IMR-90 (cell line): Measurements from ENCODE around the gene HASPIN. TPM values are rescaled to one million over a fixed set of nuclear protein-coding genes. Genes with fewer than 3 reads are reported as not detected.

Experiments used
- ATAC-seq: fragments of 200-7000 bp; cut with Tn5 transposase; 2 replicates; pipeline ENCODE4 v1.9.1; 2020; ENCODE audit warnings: low read depth, mild to moderate bottlenecking, moderate library complexity
- BruUV-seq: library from RNA; stranded (reverse); fragments of 400-500 nt; replicated peaks from 2 replicates; lab custom pipeline; 2021; lab: Mats Ljungman, UMichigan
- CTCF ChIA-PET: fragments of 300-600 bp; formaldehyde crosslinking; extraction: SDS; loops from one replicate; lab custom pipeline; 2021; ENCODE audit warnings: antibody characterized with exemption; lab: Yijun Ruan, JAX
- POLR2A ChIA-PET: fragments of 300-600 bp; sonication (Branson Sonifier 250); formaldehyde crosslinking; loops from one replicate; lab custom pipeline; 2022; ENCODE audit warnings: antibody characterized with exemption; ENCODE audit not compliant: unreplicated experiment; lab: Charles Lee
- DNase-seq: peaks from one replicate; pipeline ENCODE4 v3.0.0; 2013
- H2AFZ ChIP-seq: replicated peaks from 2 replicates; pipeline ENCODE3; 2013; ENCODE audit warnings: low read length, mild to moderate bottlenecking; ENCODE audit not compliant: poor library complexity
- H2AK5ac ChIP-seq: 2 replicates; pipeline ENCODE4 v1.6.1; 2013; ENCODE audit warnings: low read depth, low read length, inconsistent platforms
- H2AK9ac ChIP-seq: replicated peaks from 2 replicates; pipeline ENCODE3; 2013; ENCODE audit warnings: mild to moderate bottlenecking, low read depth, low read length, moderate library complexity; ENCODE audit not compliant: poor library complexity
- H2BK120ac ChIP-seq: 2 replicates; pipeline ENCODE4 v1.6.1; 2013; ENCODE audit warnings: low read depth, low read length, inconsistent platforms
- H2BK15ac ChIP-seq: 3 replicates; pipeline ENCODE4 v1.6.1; 2013; ENCODE audit warnings: low read depth, low read length, inconsistent platforms
- H2BK20ac ChIP-seq: 2 replicates; pipeline ENCODE4 v1.6.1; 2013; ENCODE audit warnings: low read depth, mild to moderate bottlenecking, inconsistent platforms, low read length, moderate library complexity
- H2BK5ac ChIP-seq: 2 replicates; pipeline ENCODE4 v1.6.1; 2013; ENCODE audit warnings: mild to moderate bottlenecking, low read depth, low read length, inconsistent platforms; ENCODE audit not compliant: poor library complexity, severe bottlenecking
- H3K14ac ChIP-seq: replicated peaks from 2 replicates; pipeline ENCODE4 v1.6.1; 2013; ENCODE audit warnings: low read depth, low read length, inconsistent platforms
- H3K18ac ChIP-seq: 2 replicates; pipeline ENCODE4 v1.6.1; 2013; ENCODE audit warnings: low read depth, low read length, control low read depth
- H3K23ac ChIP-seq: 2 replicates; pipeline ENCODE4 v1.6.1; 2013; ENCODE audit warnings: low read depth, low read length, inconsistent platforms
- H3K27ac ChIP-seq: 2 replicates; pipeline ENCODE4 v1.5.1; 2013; ENCODE audit warnings: mild to moderate bottlenecking, control low read depth, low read length; ENCODE audit not compliant: insufficient read depth
- H3K27me3 ChIP-seq: 2 replicates; pipeline ENCODE4 v1.6.1; 2013; ENCODE audit warnings: low read length; ENCODE audit not compliant: control insufficient read depth, insufficient read depth
- H3K36me3 ChIP-seq: 2 replicates; pipeline ENCODE4 v1.6.1; 2013; ENCODE audit warnings: low read length, mixed read lengths; ENCODE audit not compliant: control insufficient read depth, insufficient read depth
- H3K4ac ChIP-seq: 2 replicates; pipeline ENCODE4 v1.6.1; 2013; ENCODE audit warnings: low read depth, low read length, inconsistent platforms
- H3K4me1 ChIP-seq: 2 replicates; pipeline ENCODE4 v1.6.1; 2013; ENCODE audit warnings: low read length, mixed read lengths; ENCODE audit not compliant: control insufficient read depth, insufficient read depth
- H3K4me2 ChIP-seq: 2 replicates; pipeline ENCODE4 v1.6.1; 2013; ENCODE audit warnings: low read depth, mild to moderate bottlenecking, control low read depth, low read length, moderate library complexity
- H3K4me3 ChIP-seq: 2 replicates; pipeline ENCODE4 v1.5.1; 2013; ENCODE audit warnings: low read depth, mild to moderate bottlenecking, control low read depth, low read length, moderate library complexity; ENCODE audit not compliant: insufficient read depth
- H3K56ac ChIP-seq: 2 replicates; pipeline ENCODE4 v1.6.1; 2013; ENCODE audit warnings: low read length, inconsistent platforms; ENCODE audit not compliant: insufficient read depth; ENCODE audit errors: extremely low read depth
- H3K79me1 ChIP-seq, 2 experiments: 2 replicates each; pipeline ENCODE4 v1.6.1; 2013; ENCODE audit warnings: low read length in 2 of 2, inconsistent platforms in 1 of 2, low read depth in 1 of 2
- H3K9ac ChIP-seq: 2 replicates; pipeline ENCODE4 v1.6.1; 2013; ENCODE audit warnings: low read depth, low read length, control low read depth
- H3K9me1 ChIP-seq: 2 replicates; pipeline ENCODE4 v1.6.1; 2013; ENCODE audit warnings: low read length, inconsistent platforms; ENCODE audit not compliant: insufficient read depth
- H3K9me3 ChIP-seq: 2 replicates; pipeline ENCODE4 v1.6.1; 2013; ENCODE audit warnings: low read length; ENCODE audit not compliant: control insufficient read depth, insufficient read depth
- H4K20me1 ChIP-seq: 2 replicates; pipeline ENCODE4 v1.6.1; 2013; ENCODE audit warnings: low read length, inconsistent platforms; ENCODE audit not compliant: insufficient read depth
- H4K5ac ChIP-seq: 2 replicates; pipeline ENCODE4 v1.6.1; 2013; ENCODE audit warnings: mild to moderate bottlenecking, low read depth, low read length, control low read depth
- H4K8ac ChIP-seq, 2 experiments: 2 replicates each; pipeline ENCODE4 v1.6.1; 2013; ENCODE audit warnings: low read depth in 2 of 2, low read length in 2 of 2, control low read depth in 1 of 2, inconsistent platforms in 1 of 2
- H4K91ac ChIP-seq: 2 replicates; pipeline ENCODE4 v1.6.1; 2013; ENCODE audit warnings: low read depth, low read length, inconsistent platforms; ENCODE audit not compliant: insufficient read depth
- BHLHE40 ChIP-seq: fragments of 150-350 bp; IDR thresholded peaks from 2 replicates; pipeline ENCODE4 v1.6.1; 2016; ENCODE audit warnings: mild to moderate bottlenecking, low read depth, low read length
- CEBPB ChIP-seq: IDR thresholded peaks from 2 replicates; pipeline ENCODE4 v1.6.1; 2012; ENCODE audit warnings: low read depth, low read length, improper control_type of control experiment
- CHD1 ChIP-seq: IDR thresholded peaks from 2 replicates; pipeline ENCODE4 v1.6.1; 2012; ENCODE audit warnings: low read depth, low read length, improper control_type of control experiment
- FOS ChIP-seq: fragments of 150-350 bp; IDR thresholded peaks from 2 replicates; pipeline ENCODE4 v1.6.1; 2016; ENCODE audit warnings: low read depth, low read length
- MAFK ChIP-seq: IDR thresholded peaks from 2 replicates; pipeline ENCODE4 v1.6.1; 2012; ENCODE audit warnings: low read depth, low read length, improper control_type of control experiment
- MAZ ChIP-seq: IDR thresholded peaks from 2 replicates; pipeline ENCODE4 v1.6.1; 2012; ENCODE audit warnings: low read depth, mild to moderate bottlenecking, low read length, improper control_type of control experiment, moderate library complexity, borderline replicate concordance
- MXI1 ChIP-seq: IDR thresholded peaks from 2 replicates; pipeline ENCODE4 v1.6.1; 2012; ENCODE audit warnings: low read depth, mild to moderate bottlenecking, low read length, moderate library complexity, borderline replicate concordance
- NFE2L2 ChIP-seq: fragments of 150-350 bp; IDR thresholded peaks from 2 replicates; pipeline ENCODE4 v1.6.1; 2016; ENCODE audit warnings: low read depth, mild to moderate bottlenecking, low read length
- POLR2A ChIP-seq: IDR thresholded peaks from 2 replicates; pipeline ENCODE4 v1.6.1; 2012; ENCODE audit warnings: mild to moderate bottlenecking, low read depth, low read length
- RCOR1 ChIP-seq: IDR thresholded peaks from 2 replicates; pipeline ENCODE4 v1.6.1; 2012; ENCODE audit warnings: mild to moderate bottlenecking, low read length, improper control_type of control experiment; ENCODE audit not compliant: insufficient replicate concordance
- SMC3 ChIP-seq: fragments of 150-350 bp; IDR thresholded peaks from 2 replicates; pipeline ENCODE4 v1.6.1; 2016; ENCODE audit warnings: low read depth, mild to moderate bottlenecking, antibody characterized with exemption, low read length, moderate library complexity
- WGBS, 2 experiments: methylation state at CpG; one replicate each; pipeline versions ENCODE4 v1.1.5 to v1.1.7; 2013; ENCODE audit warnings: missing lambda C conversion rate in 2 of 2; ENCODE audit not compliant: insufficient read length in 1 of 2; ENCODE audit errors: extremely low coverage in 2 of 2; 5-methylcytosine and 5-hydroxymethylcytosine counted together
- dilution Hi-C: fragments of 300-500 bp; cut with HindIII; formaldehyde crosslinking; loops from one replicate; pipeline ENCODE4 v1.14.3; 2018; ENCODE audit warnings: low sequenced_read_pairs; ENCODE audit not compliant: unreplicated experiment
- in situ Hi-C: fragments of 300-500 bp; cut with MboI; formaldehyde crosslinking; loops from 3 replicates; pipeline ENCODE4 v1.14.3; 2019; ENCODE audit warnings: low sequenced_read_pairs, inconsistent platforms, mixed read lengths
- intact Hi-C: fragments of 100-400 bp; cut with micrococcal nuclease; formaldehyde crosslinking; loops from 2 replicates; pipeline ENCODE4 v1.10.0; 2022
- polyA plus RNA-seq, 3 experiments: library from polyadenylated mRNA; depleted of rRNA; stranded (reverse); fragments of >200 nt; gene quantifications; 2 replicates each; pipeline ENCODE4 v1.2.3, GENCODE V29; 2012; ENCODE audit warnings: low replicate concordance in 1 of 3
- total RNA-seq: library from RNA; depleted of rRNA; stranded (reverse); fragments of >200 nt; gene quantifications from 2 replicates; pipeline ENCODE4 v1.2.3, GENCODE V29; 2012
- TF ChIP-seq, protein P1 (sequence below): conservative IDR thresholded peaks from 2 replicates; pipeline ENCODE4 v1.5.1; 2012; ENCODE audit warnings: mild to moderate bottlenecking, low read depth, low read length, improper control_type of control experiment
- TF ChIP-seq, protein P2 (sequence below): fragments of 150-350 bp; IDR thresholded peaks from 2 replicates; pipeline ENCODE4 v1.6.1; 2017; ENCODE audit warnings: mild to moderate bottlenecking, antibody characterized with exemption, low read length, low read depth
- TF ChIP-seq, protein P3 (sequence below): fragments of 150-350 bp; IDR thresholded peaks from 2 replicates; pipeline ENCODE4 v1.6.1; 2016; ENCODE audit warnings: low read depth, mild to moderate bottlenecking, low read length, moderate library complexity, borderline replicate concordance

HASPIN gene
- total and polyA plus RNA-seq, 2 of the 4 experiments (the other 2 are of a cell fraction), result 2.2 to 4.3 TPM

DNA sequence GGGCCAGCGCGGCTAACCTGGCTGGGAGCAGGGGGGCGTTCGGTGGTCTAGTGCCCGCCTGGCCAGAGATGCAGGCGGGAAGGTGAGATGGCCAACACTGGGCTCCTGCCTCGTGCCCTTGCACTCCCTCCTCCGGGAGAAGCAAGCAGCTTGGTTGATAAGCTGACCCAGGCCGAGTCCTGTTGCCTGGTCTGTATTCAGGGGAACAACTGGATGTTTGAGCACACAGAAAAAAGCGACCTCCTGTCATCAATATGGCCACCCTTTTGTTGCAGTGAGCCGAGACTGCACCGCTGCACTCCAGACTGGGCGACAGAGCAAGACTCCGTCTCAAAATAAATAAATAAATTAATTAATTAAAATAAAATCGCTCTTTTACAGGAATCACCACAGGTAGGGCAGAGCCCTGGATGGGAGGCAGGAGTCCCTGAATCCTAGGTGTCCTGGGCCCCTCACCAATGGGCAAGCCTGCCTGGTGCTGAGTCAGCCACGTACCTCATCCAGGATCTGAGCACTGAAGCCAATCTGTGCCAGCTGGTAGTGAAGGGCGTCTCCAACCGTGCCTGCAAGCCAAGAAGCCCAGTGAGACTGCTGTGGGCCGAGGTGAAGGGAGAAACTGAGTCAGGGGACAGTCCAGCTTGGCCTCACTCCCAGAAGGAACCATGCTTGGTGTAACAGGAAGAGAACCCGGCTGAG lies 31.8 kb downstream of the HASPIN start:
- no peak overlapping the region for H3K27ac ChIP-seq
- no peak overlapping the region for H3K4me3 ChIP-seq
- H2AK9ac ChIP-seq, result no peak overlapping the region
- H3K4me2 ChIP-seq, result no peak overlapping the region
- H4K8ac ChIP-seq, result no peak overlapping the region
- dilution Hi-C loops, result no loop called here
- H3K4me1 ChIP-seq, result no peaks in the 10 kb centered on the region
- WGBS, 2 experiments, result 31% methylated on average over 6 of the region's 20 CpGs; no CpG with 5 or more reads in 1 of the 2 experiments
- ATAC-seq, result no peak
- intact Hi-C loops, result no loop called here
- H3K18ac ChIP-seq, result no peak overlapping the region
- TF ChIP-seq POLR2A (no peak), NFE2L2 (no peak), MAFK (no peak), MXI1 (no peak), MAZ (no peak), SMC3 (no peak), BHLHE40 (no peak), CHD1 (no peak), RCOR1 (no peak), CEBPB (no peak), FOS (no peak)
- TF ChIP-seq, protein P1, sequence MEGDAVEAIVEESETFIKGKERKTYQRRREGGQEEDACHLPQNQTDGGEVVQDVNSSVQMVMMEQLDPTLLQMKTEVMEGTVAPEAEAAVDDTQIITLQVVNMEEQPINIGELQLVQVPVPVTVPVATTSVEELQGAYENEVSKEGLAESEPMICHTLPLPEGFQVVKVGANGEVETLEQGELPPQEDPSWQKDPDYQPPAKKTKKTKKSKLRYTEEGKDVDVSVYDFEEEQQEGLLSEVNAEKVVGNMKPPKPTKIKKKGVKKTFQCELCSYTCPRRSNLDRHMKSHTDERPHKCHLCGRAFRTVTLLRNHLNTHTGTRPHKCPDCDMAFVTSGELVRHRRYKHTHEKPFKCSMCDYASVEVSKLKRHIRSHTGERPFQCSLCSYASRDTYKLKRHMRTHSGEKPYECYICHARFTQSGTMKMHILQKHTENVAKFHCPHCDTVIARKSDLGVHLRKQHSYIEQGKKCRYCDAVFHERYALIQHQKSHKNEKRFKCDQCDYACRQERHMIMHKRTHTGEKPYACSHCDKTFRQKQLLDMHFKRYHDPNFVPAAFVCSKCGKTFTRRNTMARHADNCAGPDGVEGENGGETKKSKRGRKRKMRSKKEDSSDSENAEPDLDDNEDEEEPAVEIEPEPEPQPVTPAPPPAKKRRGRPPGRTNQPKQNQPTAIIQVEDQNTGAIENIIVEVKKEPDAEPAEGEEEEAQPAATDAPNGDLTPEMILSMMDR, result no peak
- TF ChIP-seq, protein P2, sequence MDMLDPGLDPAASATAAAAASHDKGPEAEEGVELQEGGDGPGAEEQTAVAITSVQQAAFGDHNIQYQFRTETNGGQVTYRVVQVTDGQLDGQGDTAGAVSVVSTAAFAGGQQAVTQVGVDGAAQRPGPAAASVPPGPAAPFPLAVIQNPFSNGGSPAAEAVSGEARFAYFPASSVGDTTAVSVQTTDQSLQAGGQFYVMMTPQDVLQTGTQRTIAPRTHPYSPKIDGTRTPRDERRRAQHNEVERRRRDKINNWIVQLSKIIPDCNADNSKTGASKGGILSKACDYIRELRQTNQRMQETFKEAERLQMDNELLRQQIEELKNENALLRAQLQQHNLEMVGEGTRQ, result no peak
- TF ChIP-seq, protein P3, sequence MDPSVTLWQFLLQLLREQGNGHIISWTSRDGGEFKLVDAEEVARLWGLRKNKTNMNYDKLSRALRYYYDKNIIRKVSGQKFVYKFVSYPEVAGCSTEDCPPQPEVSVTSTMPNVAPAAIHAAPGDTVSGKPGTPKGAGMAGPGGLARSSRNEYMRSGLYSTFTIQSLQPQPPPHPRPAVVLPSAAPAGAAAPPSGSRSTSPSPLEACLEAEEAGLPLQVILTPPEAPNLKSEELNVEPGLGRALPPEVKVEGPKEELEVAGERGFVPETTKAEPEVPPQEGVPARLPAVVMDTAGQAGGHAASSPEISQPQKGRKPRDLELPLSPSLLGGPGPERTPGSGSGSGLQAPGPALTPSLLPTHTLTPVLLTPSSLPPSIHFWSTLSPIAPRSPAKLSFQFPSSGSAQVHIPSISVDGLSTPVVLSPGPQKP, result no peak
- no peak overlapping the region for H2AK5ac ChIP-seq
- no peak overlapping the region for H3K4ac ChIP-seq
- peaks cover 11% of the 10 kb centered on the region for H3K9me3 ChIP-seq
- no peaks in the 10 kb centered on the region for H4K20me1 ChIP-seq
- no peak overlapping the region for H3K9ac ChIP-seq
- in situ Hi-C loops, result no loop called here
- H3K56ac ChIP-seq, result no peak overlapping the region
- peaks cover 41% of the 10 kb centered on the region for H3K27me3 ChIP-seq
- H4K91ac ChIP-seq, result no peak overlapping the region
- H2BK15ac ChIP-seq, result no peak overlapping the region
- no peak for DNase-seq
- H2BK20ac ChIP-seq, result no peak overlapping the region
- H3K23ac ChIP-seq, result no peak overlapping the region
- H2AFZ ChIP-seq, result no peak overlapping the region
- no peak overlapping the region for H2BK5ac ChIP-seq
- no TSS peak for BruUV-seq
- H3K9me1 ChIP-seq, result no peaks in the 10 kb centered on the region
- no peak overlapping the region for H4K5ac ChIP-seq
- CTCF ChIA-PET, result no interaction called here
- no peak overlapping the region for H2BK120ac ChIP-seq
- H3K14ac ChIP-seq, result no peak overlapping the region
- H3K36me3 ChIP-seq, result no peaks in the 10 kb centered on the region
- no peaks in the 10 kb centered on the region for H3K79me1 ChIP-seq
- POLR2A ChIA-PET, result no interaction called here
